ENCODE results near the gene CCDC93.

The CCDC93 gene

DNA sequence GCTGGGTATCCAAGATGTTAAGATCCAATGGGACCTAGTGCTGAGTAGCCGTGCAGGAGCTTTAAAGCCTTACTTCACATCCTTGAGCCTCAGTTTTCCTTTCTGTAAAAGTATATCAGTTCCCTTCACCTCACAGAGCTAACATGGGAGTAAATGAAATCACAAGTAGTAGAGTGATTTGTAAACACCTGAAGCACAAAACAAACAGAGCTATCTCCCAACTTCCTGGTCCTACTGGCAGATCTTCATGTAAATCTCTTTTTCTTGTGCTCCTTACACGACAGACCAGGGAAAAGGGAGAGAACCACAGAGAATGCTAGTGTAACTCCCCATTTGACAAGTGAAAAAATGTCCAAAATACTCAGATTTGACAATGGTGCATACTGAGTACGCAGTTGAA, 17.3 kb downstream of the CCDC93 start:
- H3K9me3 ChIP-seq (ENCODE audit: insufficient read depth, low read length), result no peaks in the 10 kb centered on the region
- H3K4me2 ChIP-seq (ENCODE audit: low read length), result no peak overlapping the region
- H4K20me1 ChIP-seq (ENCODE audit: insufficient read depth, low read length), result no peaks in the 10 kb centered on the region
- TF ChIP-seq EZH2phosphoT487 (IDR thresholded peaks at IDR 0.05; ENCODE audit: low read depth), result no peak
- TF ChIP-seq, protein P1, sequence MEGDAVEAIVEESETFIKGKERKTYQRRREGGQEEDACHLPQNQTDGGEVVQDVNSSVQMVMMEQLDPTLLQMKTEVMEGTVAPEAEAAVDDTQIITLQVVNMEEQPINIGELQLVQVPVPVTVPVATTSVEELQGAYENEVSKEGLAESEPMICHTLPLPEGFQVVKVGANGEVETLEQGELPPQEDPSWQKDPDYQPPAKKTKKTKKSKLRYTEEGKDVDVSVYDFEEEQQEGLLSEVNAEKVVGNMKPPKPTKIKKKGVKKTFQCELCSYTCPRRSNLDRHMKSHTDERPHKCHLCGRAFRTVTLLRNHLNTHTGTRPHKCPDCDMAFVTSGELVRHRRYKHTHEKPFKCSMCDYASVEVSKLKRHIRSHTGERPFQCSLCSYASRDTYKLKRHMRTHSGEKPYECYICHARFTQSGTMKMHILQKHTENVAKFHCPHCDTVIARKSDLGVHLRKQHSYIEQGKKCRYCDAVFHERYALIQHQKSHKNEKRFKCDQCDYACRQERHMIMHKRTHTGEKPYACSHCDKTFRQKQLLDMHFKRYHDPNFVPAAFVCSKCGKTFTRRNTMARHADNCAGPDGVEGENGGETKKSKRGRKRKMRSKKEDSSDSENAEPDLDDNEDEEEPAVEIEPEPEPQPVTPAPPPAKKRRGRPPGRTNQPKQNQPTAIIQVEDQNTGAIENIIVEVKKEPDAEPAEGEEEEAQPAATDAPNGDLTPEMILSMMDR (IDR thresholded peaks at IDR 0.05; ENCODE audit: low read depth, low read length), result no peak
- no peak overlapping the region for H3K4me3 ChIP-seq (ENCODE audit: low read length)
- no peak overlapping the region for H3K9ac ChIP-seq (ENCODE audit: low read length)
- H3K27me3 ChIP-seq (ENCODE audit: low read depth, low read length), result no peaks in the 10 kb centered on the region
- H3K27ac ChIP-seq (ENCODE audit: low read length), result no peak overlapping the region
- peaks cover 54% of the 10 kb centered on the region for H3K36me3 ChIP-seq (replicated peaks; ENCODE audit: low read depth, low read length)
- no peak overlapping the region for H2AFZ ChIP-seq (ENCODE audit: low read depth, low read length)
- no peaks in the 10 kb centered on the region for H3K4me1 ChIP-seq (ENCODE audit: low read length)
- no peaks in the 10 kb centered on the region for H3K79me2 ChIP-seq (ENCODE audit: low read length)

DNA sequence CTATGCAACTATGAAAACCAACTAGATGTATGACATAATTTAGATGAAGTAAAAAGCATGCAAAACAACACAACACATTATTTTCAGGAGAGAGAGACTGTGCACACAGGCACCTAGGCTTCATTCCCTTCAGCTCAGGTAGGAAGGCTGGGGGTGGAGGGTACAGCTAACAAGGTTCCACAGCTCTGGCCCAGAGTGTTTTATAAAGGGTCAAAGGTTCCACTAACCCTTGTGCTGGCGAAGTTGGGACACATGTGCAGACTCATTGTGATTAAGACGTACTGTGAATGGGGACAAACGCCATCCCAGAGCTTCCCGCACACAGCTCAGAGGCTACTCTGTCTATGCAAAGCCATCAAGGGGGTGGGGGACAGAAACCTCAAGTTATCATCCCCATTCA, 19.1 kb downstream of the CCDC93 start:
- no peaks in the 10 kb centered on the region for H3K9me3 ChIP-seq (ENCODE audit: insufficient read depth, low read length)
- no peak overlapping the region for H3K4me3 ChIP-seq (ENCODE audit: low read length)
- no peaks in the 10 kb centered on the region for H4K20me1 ChIP-seq (ENCODE audit: insufficient read depth, low read length)
- H2AFZ ChIP-seq (ENCODE audit: low read depth, low read length), result no peak overlapping the region
- TF ChIP-seq, protein P1 (IDR thresholded peaks at IDR 0.05; ENCODE audit: low read depth, low read length), result no peak
- TF ChIP-seq EZH2phosphoT487 (IDR thresholded peaks at IDR 0.05; ENCODE audit: low read depth), result no peak
- H3K36me3 ChIP-seq (replicated peaks; ENCODE audit: low read depth, low read length), result peaks cover 58% of the 10 kb centered on the region
- H3K27me3 ChIP-seq (ENCODE audit: low read depth, low read length), result no peaks in the 10 kb centered on the region
- H3K4me1 ChIP-seq (ENCODE audit: low read length), result no peaks in the 10 kb centered on the region
- H3K9ac ChIP-seq (ENCODE audit: low read length), result no peak overlapping the region
- H3K4me2 ChIP-seq (ENCODE audit: low read length), result no peak overlapping the region
- H3K79me2 ChIP-seq (ENCODE audit: low read length), result no peaks in the 10 kb centered on the region
- no peak overlapping the region for H3K27ac ChIP-seq (ENCODE audit: low read length)

DNA sequence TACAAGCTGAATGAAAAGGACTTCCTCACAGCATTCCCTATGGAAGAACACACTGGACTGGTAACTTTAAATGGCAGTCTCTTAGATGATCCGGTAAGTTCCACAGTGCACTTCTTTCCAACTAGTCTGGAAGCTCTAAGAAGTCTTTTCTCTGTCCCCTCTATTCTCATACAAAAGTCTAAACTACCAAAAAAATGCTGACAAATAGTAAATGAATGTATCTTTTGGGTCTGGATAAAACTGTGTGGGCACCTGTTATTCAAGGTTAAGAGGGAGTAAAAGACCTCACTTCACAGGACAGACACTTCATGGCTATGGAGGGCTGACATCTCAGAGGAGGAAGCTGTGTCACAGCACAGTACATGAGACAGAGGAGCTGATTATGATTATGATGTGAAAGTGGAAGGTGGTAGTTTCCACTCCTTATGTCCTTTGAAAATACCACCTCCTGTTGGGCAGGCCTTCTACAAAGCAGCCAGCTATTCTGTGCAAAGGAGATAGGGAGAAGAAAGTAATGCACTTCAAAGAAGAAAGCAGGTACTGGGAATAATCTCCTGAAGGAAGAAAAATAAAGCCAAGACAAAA, 23.9 kb downstream of the CCDC93 start:
- no peak overlapping the region for H3K9ac ChIP-seq (ENCODE audit: low read length)
- no peak overlapping the region for H3K27ac ChIP-seq (ENCODE audit: low read length)
- TF ChIP-seq EZH2phosphoT487 (IDR thresholded peaks at IDR 0.05; ENCODE audit: low read depth), result no peak
- TF ChIP-seq, protein P1 (IDR thresholded peaks at IDR 0.05; ENCODE audit: low read depth, low read length), result no peak
- no peaks in the 10 kb centered on the region for H3K27me3 ChIP-seq (ENCODE audit: low read depth, low read length)
- H3K9me3 ChIP-seq (ENCODE audit: insufficient read depth, low read length), result no peaks in the 10 kb centered on the region
- H3K36me3 ChIP-seq (replicated peaks; ENCODE audit: low read depth, low read length), result peaks cover 39% of the 10 kb centered on the region
- no peaks in the 10 kb centered on the region for H4K20me1 ChIP-seq (ENCODE audit: insufficient read depth, low read length)
- no peak overlapping the region for H3K4me3 ChIP-seq (ENCODE audit: low read length)
- H3K79me2 ChIP-seq (ENCODE audit: low read length), result no peaks in the 10 kb centered on the region
- H3K4me2 ChIP-seq (ENCODE audit: low read length), result no peak overlapping the region
- no peak overlapping the region for H2AFZ ChIP-seq (ENCODE audit: low read depth, low read length)
- H3K4me1 ChIP-seq (ENCODE audit: low read length), result no peaks in the 10 kb centered on the region

DNA sequence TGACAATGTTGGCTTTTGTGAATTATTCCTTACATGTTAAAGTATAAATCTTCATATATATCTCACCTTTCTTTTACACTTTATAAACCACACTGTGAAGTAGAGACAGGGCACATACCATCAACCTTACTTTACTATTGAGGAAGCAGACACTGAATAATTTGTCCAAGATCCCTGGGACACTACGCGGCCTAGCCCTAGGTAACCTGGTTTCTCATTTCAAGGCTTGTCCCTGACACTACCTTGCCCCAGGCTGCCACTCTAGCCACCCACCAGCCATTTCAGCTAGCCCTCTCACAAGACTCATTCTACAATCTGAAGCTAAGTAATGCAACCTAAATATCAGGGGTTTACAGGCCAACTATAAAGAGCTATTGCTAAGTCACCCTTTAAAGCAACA, 26.7 kb downstream of the CCDC93 start:
- H3K27me3 ChIP-seq (ENCODE audit: low read depth, low read length), result no peaks in the 10 kb centered on the region
- no peaks in the 10 kb centered on the region for H3K79me2 ChIP-seq (ENCODE audit: low read length)
- no peak overlapping the region for H3K27ac ChIP-seq (ENCODE audit: low read length)
- H3K4me1 ChIP-seq (ENCODE audit: low read length), result no peaks in the 10 kb centered on the region
- no peak overlapping the region for H3K4me3 ChIP-seq (ENCODE audit: low read length)
- H3K9me3 ChIP-seq (ENCODE audit: insufficient read depth, low read length), result no peaks in the 10 kb centered on the region
- H2AFZ ChIP-seq (ENCODE audit: low read depth, low read length), result no peak overlapping the region
- no peaks in the 10 kb centered on the region for H4K20me1 ChIP-seq (ENCODE audit: insufficient read depth, low read length)
- H3K4me2 ChIP-seq (ENCODE audit: low read length), result no peak overlapping the region
- TF ChIP-seq EZH2phosphoT487 (IDR thresholded peaks at IDR 0.05; ENCODE audit: low read depth), result no peak
- TF ChIP-seq, protein P1 (IDR thresholded peaks at IDR 0.05; ENCODE audit: low read depth, low read length), result no peak
- H3K36me3 ChIP-seq (replicated peaks; ENCODE audit: low read depth, low read length), result peaks cover 32% of the 10 kb centered on the region
- H3K9ac ChIP-seq (ENCODE audit: low read length), result no peak overlapping the region

All from OCI-LY3 (cell line).